Central memory CD8-positive, alpha-beta T cell (primary cell): ENCODE data around the gene CCP110.

Experiments
- ATAC-seq: fragments of 150-1000 bp; cut with Tn5 transposase; replicated peaks from 2 replicates; pipeline ENCODE4 v1.10.0; 2022; ENCODE audit warnings: mild to moderate bottlenecking, moderate FRiP score, moderate number of reproducible peaks; ENCODE audit not compliant: poor library complexity, severe bottlenecking; ENCODE audit errors: extremely low read depth
- DNase-seq, 2 donors: peaks; one replicate each; pipeline ENCODE4 v3.0.0; 2021; ENCODE audit warnings: low spot score in 2 of 2
- H3K27ac Mint-ChIP-seq: one replicate; pipeline ENCODE4 v1.8.0; 2022; ENCODE audit warnings: low read depth, mild to moderate bottlenecking, moderate library complexity, mixed read lengths
- H3K27me3 Mint-ChIP-seq: one replicate; pipeline ENCODE4 v1.8.0; 2022; ENCODE audit warnings: mixed read lengths
- H3K36me3 Mint-ChIP-seq: one replicate; pipeline ENCODE4 v1.8.0; 2022; ENCODE audit warnings: mild to moderate bottlenecking, moderate library complexity, mixed read lengths; ENCODE audit not compliant: insufficient read depth
- H3K4me1 Mint-ChIP-seq: one replicate; pipeline ENCODE4 v1.8.0; 2022; ENCODE audit warnings: mixed read lengths
- H3K4me3 Mint-ChIP-seq: one replicate; pipeline ENCODE4 v1.8.0; 2022; ENCODE audit warnings: mild to moderate bottlenecking, moderate library complexity, mixed read lengths
- H3K9me3 Mint-ChIP-seq: one replicate; pipeline ENCODE4 v1.8.0; 2022; ENCODE audit warnings: mixed read lengths

Gene CCP110

GRCh38 chr16:19567560-19567959, 43.8 kb downstream of the CCP110 start:
- H3K27ac Mint-ChIP-seq = no peak overlapping the region

GRCh38 chr16:19573997-19574396, 50.3 kb downstream of the CCP110 start:
- ATAC-seq (no peak), DNase-seq (no peak)
- Mint-ChIP-seq H3K9me3 (no peaks in the 10 kb centered on the region), H3K27me3 (no peaks in the 10 kb centered on the region), H3K36me3 (peaks cover 65% of the 10 kb centered on the region), H3K27ac (no peak overlapping the region), H3K4me1 (no peaks in the 10 kb centered on the region), H3K4me3 (no peak overlapping the region)

More at GRCh38 chr16:19567560-19567959, 43.8 kb downstream of the CCP110 start:
- no peak overlapping the region for H3K4me3 Mint-ChIP-seq
- H3K4me1 Mint-ChIP-seq = no peaks in the 10 kb centered on the region
- no peak for ATAC-seq
- no peak for DNase-seq
- no peaks in the 10 kb centered on the region for H3K27me3 Mint-ChIP-seq
- H3K36me3 Mint-ChIP-seq = peaks cover 52% of the 10 kb centered on the region
- H3K9me3 Mint-ChIP-seq = no peaks in the 10 kb centered on the region

GRCh38 chr16:19574615-19575014, 50.9 kb downstream of the CCP110 start:
- Mint-ChIP-seq H3K27ac (no peak overlapping the region), H3K36me3 (peaks cover 66% of the 10 kb centered on the region), H3K4me3 (no peak overlapping the region), H3K9me3 (no peaks in the 10 kb centered on the region), H3K27me3 (no peaks in the 10 kb centered on the region), H3K4me1 (no peaks in the 10 kb centered on the region)
- ATAC-seq (no peak), DNase-seq (no peak)

GRCh38 chr16:19578378-19578971, 54.7 kb downstream of the CCP110 start:
- H3K9me3 Mint-ChIP-seq = no peaks in the 10 kb centered on the region
- no peak overlapping the region for H3K4me3 Mint-ChIP-seq
- ATAC-seq (no peak), DNase-seq (no peak)
- peaks cover 59% of the 10 kb centered on the region for H3K36me3 Mint-ChIP-seq
- H3K27me3 Mint-ChIP-seq = no peaks in the 10 kb centered on the region
- H3K4me1 Mint-ChIP-seq = no peaks in the 10 kb centered on the region
- no peak overlapping the region for H3K27ac Mint-ChIP-seq

GRCh38 chr16:19582050-19582831, 58.5 kb downstream of the CCP110 start:
- Mint-ChIP-seq H3K27me3 (no peaks in the 10 kb centered on the region), H3K4me3 (no peak overlapping the region), H3K36me3 (peaks cover 45% of the 10 kb centered on the region), H3K9me3 (no peaks in the 10 kb centered on the region), H3K4me1 (no peaks in the 10 kb centered on the region), H3K27ac (no peak overlapping the region)
- DNase-seq (no peak), ATAC-seq (no peak)

- Mint-ChIP-seq H3K36me3 (peaks cover 40% of the 10 kb centered on the region), H3K9me3 (no peaks in the 10 kb centered on the region), H3K27me3 (no peaks in the 10 kb centered on the region), H3K4me1 (no peaks in the 10 kb centered on the region), H3K4me3 (no peak overlapping the region), H3K27ac (no peak overlapping the region)
- ATAC-seq (no peak), DNase-seq (no peak)
These were observed 60.0 kb downstream of the CCP110 start for GRCh38 chr16:19583665-19584300.

GRCh38 chr16:19588661-19589060, 64.9 kb downstream of the CCP110 start:
- Mint-ChIP-seq H3K27ac (no peak overlapping the region), H3K4me3 (no peak overlapping the region), H3K9me3 (no peaks in the 10 kb centered on the region), H3K4me1 (no peaks in the 10 kb centered on the region), H3K36me3 (peaks cover 35% of the 10 kb centered on the region), H3K27me3 (no peaks in the 10 kb centered on the region)
- no peak for ATAC-seq
- no peak for DNase-seq

GRCh38 chr16:19589106-19589505, 65.4 kb downstream of the CCP110 start:
- H3K4me3 Mint-ChIP-seq = no peak overlapping the region
- no peak for DNase-seq
- H3K9me3 Mint-ChIP-seq = no peaks in the 10 kb centered on the region
- H3K4me1 Mint-ChIP-seq = no peaks in the 10 kb centered on the region
- peaks cover 34% of the 10 kb centered on the region for H3K36me3 Mint-ChIP-seq
- ATAC-seq = no peak
- H3K27me3 Mint-ChIP-seq = no peaks in the 10 kb centered on the region
- no peak overlapping the region for H3K27ac Mint-ChIP-seq

GRCh38 chr16:19589771-19590302, 66.1 kb downstream of the CCP110 start:
- ATAC-seq = no peak
- no peak for DNase-seq
- no peak overlapping the region for H3K27ac Mint-ChIP-seq

GRCh38 chr16:19595043-19595767, 71.5 kb downstream of the CCP110 start:
- Mint-ChIP-seq H3K27me3 (no peaks in the 10 kb centered on the region), H3K27ac (peak overlapping the region; percentile 56), H3K4me3 (no peak overlapping the region), H3K9me3 (no peaks in the 10 kb centered on the region), H3K36me3 (peaks cover 40% of the 10 kb centered on the region), H3K4me1 (peaks cover 6% of the 10 kb centered on the region)
- ATAC-seq = no peak
- no peak for DNase-seq

More at GRCh38 chr16:19589771-19590302, 66.1 kb downstream of the CCP110 start:
- Mint-ChIP-seq H3K4me3 (no peak overlapping the region), H3K27me3 (no peaks in the 10 kb centered on the region), H3K36me3 (peaks cover 35% of the 10 kb centered on the region), H3K9me3 (no peaks in the 10 kb centered on the region), H3K4me1 (no peaks in the 10 kb centered on the region)

- H3K36me3 Mint-ChIP-seq = peaks cover 18% of the 10 kb centered on the region
- DNase-seq = no peak
- H3K27me3 Mint-ChIP-seq = no peaks in the 10 kb centered on the region
- no peak overlapping the region for H3K4me3 Mint-ChIP-seq
- peaks cover 6% of the 10 kb centered on the region for H3K4me1 Mint-ChIP-seq
- H3K9me3 Mint-ChIP-seq = no peaks in the 10 kb centered on the region
- peak overlapping the region; percentile 55 for H3K27ac Mint-ChIP-seq
- no peak for ATAC-seq
These were observed 75.2 kb downstream of the CCP110 start for GRCh38 chr16:19598805-19599510.
